ENCODE measurements around the gene GNG2.

DNA sequence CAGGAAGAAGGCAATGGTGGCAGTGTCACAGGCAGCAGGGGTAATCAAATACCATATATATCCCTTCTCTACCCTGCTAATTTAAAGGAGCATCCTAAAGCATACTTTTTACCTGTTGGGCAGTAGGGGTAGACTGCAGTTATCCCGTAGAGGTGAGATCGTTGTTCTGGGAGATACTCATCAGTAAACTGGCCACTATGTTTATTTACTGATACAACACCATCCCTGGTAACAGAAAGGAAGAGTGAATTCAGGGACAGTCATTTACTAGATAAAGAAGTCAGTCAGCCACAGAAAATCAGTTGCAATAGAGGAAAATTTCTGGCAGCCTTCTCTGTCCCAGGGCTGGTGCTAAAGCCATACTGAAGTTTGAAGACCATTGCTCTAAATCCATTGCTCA lies 145.2 kb downstream of the GNG2 start:
- TF ChIP-seq COPS2 (conservative IDR thresholded peaks at IDR 0.05): no peak
- no peak for TF ChIP-seq HDGF (IDR thresholded peaks at IDR 0.05)
- TF ChIP-seq, protein P1, sequence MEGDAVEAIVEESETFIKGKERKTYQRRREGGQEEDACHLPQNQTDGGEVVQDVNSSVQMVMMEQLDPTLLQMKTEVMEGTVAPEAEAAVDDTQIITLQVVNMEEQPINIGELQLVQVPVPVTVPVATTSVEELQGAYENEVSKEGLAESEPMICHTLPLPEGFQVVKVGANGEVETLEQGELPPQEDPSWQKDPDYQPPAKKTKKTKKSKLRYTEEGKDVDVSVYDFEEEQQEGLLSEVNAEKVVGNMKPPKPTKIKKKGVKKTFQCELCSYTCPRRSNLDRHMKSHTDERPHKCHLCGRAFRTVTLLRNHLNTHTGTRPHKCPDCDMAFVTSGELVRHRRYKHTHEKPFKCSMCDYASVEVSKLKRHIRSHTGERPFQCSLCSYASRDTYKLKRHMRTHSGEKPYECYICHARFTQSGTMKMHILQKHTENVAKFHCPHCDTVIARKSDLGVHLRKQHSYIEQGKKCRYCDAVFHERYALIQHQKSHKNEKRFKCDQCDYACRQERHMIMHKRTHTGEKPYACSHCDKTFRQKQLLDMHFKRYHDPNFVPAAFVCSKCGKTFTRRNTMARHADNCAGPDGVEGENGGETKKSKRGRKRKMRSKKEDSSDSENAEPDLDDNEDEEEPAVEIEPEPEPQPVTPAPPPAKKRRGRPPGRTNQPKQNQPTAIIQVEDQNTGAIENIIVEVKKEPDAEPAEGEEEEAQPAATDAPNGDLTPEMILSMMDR (IDR thresholded peaks at IDR 0.05 in 2 of 3, conservative IDR thresholded peaks at IDR 0.05 in 1 of 3; ENCODE audit: insufficient read depth in 2 of 3, low read depth in 1 of 3, low read length in 3 of 3): no peak
- TF ChIP-seq, protein P2, sequence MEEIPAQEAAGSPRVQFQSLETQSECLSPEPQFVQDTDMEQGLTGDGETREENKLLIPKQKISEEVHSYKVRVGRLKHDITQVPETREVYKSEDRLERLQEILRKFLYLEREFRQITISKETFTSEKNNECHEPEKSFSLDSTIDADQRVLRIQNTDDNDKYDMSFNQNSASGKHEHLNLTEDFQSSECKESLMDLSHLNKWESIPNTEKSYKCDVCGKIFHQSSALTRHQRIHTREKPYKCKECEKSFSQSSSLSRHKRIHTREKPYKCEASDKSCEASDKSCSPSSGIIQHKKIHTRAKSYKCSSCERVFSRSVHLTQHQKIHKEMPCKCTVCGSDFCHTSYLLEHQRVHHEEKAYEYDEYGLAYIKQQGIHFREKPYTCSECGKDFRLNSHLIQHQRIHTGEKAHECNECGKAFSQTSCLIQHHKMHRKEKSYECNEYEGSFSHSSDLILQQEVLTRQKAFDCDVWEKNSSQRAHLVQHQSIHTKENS (CRISPR knock-in tag; IDR thresholded peaks at IDR 0.05): no peak
- TF ChIP-seq ELF1 (tag; IDR thresholded peaks at IDR 0.05): no peak
- TF ChIP-seq HDAC2 (IDR thresholded peaks at IDR 0.05): no peak
- TF ChIP-seq POLR2AphosphoS5 (IDR thresholded peaks at IDR 0.05; ENCODE audit: control insufficient read depth, insufficient read depth, low read depth, low read length): no peak
- no peak for TF ChIP-seq MED1 (CRISPR knock-in tag; IDR thresholded peaks at IDR 0.05; ENCODE audit: borderline replicate concordance)
- TF ChIP-seq KDM4B (IDR thresholded peaks at IDR 0.05; ENCODE audit: borderline replicate concordance in 2 of 2, low read depth in 1 of 2): no peak
- TF ChIP-seq POLR2A (conservative IDR thresholded peaks at IDR 0.05): no peak
- TF ChIP-seq EZH2 (IDR thresholded peaks at IDR 0.05; ENCODE audit: borderline replicate concordance, low read depth, low read length): no peak
- TF ChIP-seq, protein P3, sequence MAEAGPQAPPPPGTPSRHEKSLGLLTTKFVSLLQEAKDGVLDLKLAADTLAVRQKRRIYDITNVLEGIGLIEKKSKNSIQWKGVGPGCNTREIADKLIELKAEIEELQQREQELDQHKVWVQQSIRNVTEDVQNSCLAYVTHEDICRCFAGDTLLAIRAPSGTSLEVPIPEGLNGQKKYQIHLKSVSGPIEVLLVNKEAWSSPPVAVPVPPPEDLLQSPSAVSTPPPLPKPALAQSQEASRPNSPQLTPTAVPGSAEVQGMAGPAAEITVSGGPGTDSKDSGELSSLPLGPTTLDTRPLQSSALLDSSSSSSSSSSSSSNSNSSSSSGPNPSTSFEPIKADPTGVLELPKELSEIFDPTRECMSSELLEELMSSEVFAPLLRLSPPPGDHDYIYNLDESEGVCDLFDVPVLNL (CRISPR knock-in tag; IDR thresholded peaks at IDR 0.05; ENCODE audit: low read depth): no peak
